MCF 10A (cell line): ENCODE results near the gene RHBDL1. TPM values are rescaled to one million over a fixed set of nuclear protein-coding genes. Genes with fewer than 3 reads are reported as not detected.

Experiments
- BruUV-seq: library from RNA; stranded (reverse); fragments of 400-500 nt; replicated peaks from 2 replicates; lab custom pipeline; 2021; lab: Mats Ljungman, UMichigan
- CTCF ChIA-PET: fragments of 300-600 bp; sonication (Branson Sonifier 250); formaldehyde crosslinking; extraction: SDS; loops from one replicate; lab custom pipeline; 2021; ENCODE audit warnings: antibody characterized with exemption, inconsistent platforms; lab: Yijun Ruan, JAX
- POLR2A ChIA-PET: fragments of 300-600, 350-650 bp; sonication (Branson Sonifier 250); formaldehyde crosslinking; extraction: SDS; loops from one replicate; lab custom pipeline; 2020; ENCODE audit warnings: antibody characterized with exemption, inconsistent platforms; lab: Yijun Ruan, JAX
- DNase-seq: peaks from one replicate; pipeline ENCODE4 v3.0.0-alpha.2; 2018; ENCODE audit not compliant: unreplicated experiment
- H3K27ac Mint-ChIP-seq: one replicate; pipeline ENCODE4 v1.8.0; 2022; ENCODE audit warnings: mild to moderate bottlenecking, low read depth, mixed read lengths; ENCODE audit not compliant: unreplicated experiment
- H3K27me3 Mint-ChIP-seq: one replicate; pipeline ENCODE4 v1.8.0; 2022; ENCODE audit warnings: mixed read lengths; ENCODE audit not compliant: insufficient read depth, unreplicated experiment
- H3K36me3 Mint-ChIP-seq: one replicate; pipeline ENCODE4 v1.8.0; 2022; ENCODE audit warnings: mild to moderate bottlenecking, moderate library complexity, mixed read lengths; ENCODE audit not compliant: insufficient read depth, unreplicated experiment
- H3K4me1 Mint-ChIP-seq: one replicate; pipeline ENCODE4 v1.8.0; 2022; ENCODE audit warnings: mixed read lengths; ENCODE audit not compliant: insufficient read depth, unreplicated experiment
- H3K4me3 Mint-ChIP-seq: one replicate; pipeline ENCODE4 v1.8.0; 2022; ENCODE audit warnings: mild to moderate bottlenecking, moderate library complexity, mixed read lengths; ENCODE audit not compliant: unreplicated experiment
- H3K9me3 Mint-ChIP-seq: one replicate; pipeline ENCODE4 v1.8.0; 2022; ENCODE audit warnings: mixed read lengths; ENCODE audit not compliant: unreplicated experiment
- CTCF ChIP-seq: fragments of 200-600 bp; IDR thresholded peaks from one replicate; pipeline ENCODE4 v1.8.0; 2022; ENCODE audit warnings: antibody characterized with exemption, mild to moderate bottlenecking; ENCODE audit not compliant: unreplicated experiment
- intact Hi-C: fragments of 100-400 bp; cut with micrococcal nuclease; formaldehyde crosslinking; loops from 2 replicates; pipeline ENCODE4 v1.14.1; 2022
- total RNA-seq: library from RNA; stranded (reverse); gene quantifications from 2 replicates; pipeline ENCODE4 v1.2.3, GENCODE V29; 2022

Gene RHBDL1
- total RNA-seq, 1 experiment from 2014 or later: 3.0 TPM

GRCh38 chr16:679814-680624 is 4.5 kb downstream of the RHBDL1 start, which contains the start of gene STUB1:
STUB1 (plus strand) TSS chr16:680410; CDS start chr16:680526, 116 bp downstream.
- DNase-seq: peak; percentile 81
- POLR2A ChIA-PET: interaction anchor here (0.7 to 3.9 kb wide), 19 partner anchors 10 to 747 kb away, joined by 3 to 32 read pairs (median 6); partner anchors contain the start of genes CAPN15, CCDC78, FBXL16 and HAGHL
- peaks cover 56% of the 10 kb centered on the region for H3K36me3 Mint-ChIP-seq
- CTCF ChIA-PET: interaction anchor here (1.0 kb wide), 1 partner anchor 257 kb away, joined by 4 read pairs; no protein-coding TSS in a partner anchor
- no peak for TF ChIP-seq CTCF
- H3K4me1 Mint-ChIP-seq: no peaks in the 10 kb centered on the region
- intact Hi-C loops: no loop called here
- no peaks in the 10 kb centered on the region for H3K27me3 Mint-ChIP-seq
- no TSS peak for BruUV-seq
- H3K4me3 Mint-ChIP-seq: peak within 1 kb of the TSS; percentile 76
- H3K9me3 Mint-ChIP-seq: no peaks in the 10 kb centered on the region
- H3K27ac Mint-ChIP-seq: no peak within 1 kb of the TSS

GRCh38 chr16:680625-680945 is 5.1 kb downstream of the RHBDL1 start:
- CTCF ChIA-PET: interaction anchor here (0.6 to 1.8 kb wide), 3 partner anchors 13 to 257 kb away, joined by 3 to 9 read pairs (median 4); partner anchors contain the start of gene RHOT2
- Mint-ChIP-seq H3K36me3 (peaks cover 56% of the 10 kb centered on the region), H3K9me3 (no peaks in the 10 kb centered on the region), H3K27me3 (no peaks in the 10 kb centered on the region), H3K27ac (no peak overlapping the region), H3K4me1 (no peaks in the 10 kb centered on the region), H3K4me3 (peak overlapping the region; percentile 76)
- TF ChIP-seq CTCF: no peak
- no TSS peak for BruUV-seq
- DNase-seq: no peak
- intact Hi-C loops: no loop called here
- POLR2A ChIA-PET: interaction anchor here (0.7 to 3.9 kb wide), 19 partner anchors 9 to 747 kb away, joined by 3 to 32 read pairs (median 6); partner anchors contain the start of genes ANTKMT, CAPN15, CCDC78 and FBXL16

GRCh38 chr16:680967-681745 is 5.7 kb downstream of the RHBDL1 start:
- POLR2A ChIA-PET: interaction anchor here (0.6 to 3.9 kb wide), 20 partner anchors 9 to 154 kb away, joined by 3 to 32 read pairs (median 6); partner anchors contain the start of genes ANTKMT, CAPN15, CCDC78 and FBXL16
- Mint-ChIP-seq H3K9me3 (no peaks in the 10 kb centered on the region), H3K36me3 (peaks cover 53% of the 10 kb centered on the region), H3K4me3 (peak overlapping the region; percentile 76), H3K4me1 (peaks cover 6% of the 10 kb centered on the region), H3K27me3 (no peaks in the 10 kb centered on the region), H3K27ac (peak overlapping the region; percentile 57)
- no TSS peak for BruUV-seq
- no peak for TF ChIP-seq CTCF
- intact Hi-C loops: no loop called here
- CTCF ChIA-PET: interaction anchor here (0.6 to 1.8 kb wide), 4 partner anchors 13 to 103 kb away, joined by 3 to 9 read pairs (median 4); partner anchors contain the start of gene RHOT2
- peak; percentile 61 for DNase-seq
